K562 (cell line): ENCODE measurements around the gene CCDC172. TPM values are rescaled to one million over a fixed set of nuclear protein-coding genes. Genes with fewer than 3 reads are reported as not detected.

Experiments
- FOSL1 ChIP-seq: fragments of 200-800 bp; sonication (Bioruptor generic); conservative IDR thresholded peaks from 2 replicates; pipeline ENCODE4 v1.6.1; 2016; ENCODE audit warnings: missing genetic modification characterization, missing compliant biosample characterization
- MGA ChIP-seq: fragments of 450-650 bp; IDR thresholded peaks from 2 replicates; pipeline ENCODE4 v1.6.1; 2016; ENCODE audit warnings: mild to moderate bottlenecking, moderate library complexity
- RFX1 ChIP-seq: fragments of 450-650 bp; IDR thresholded peaks from 2 replicates; pipeline ENCODE4 v1.6.1; 2016; ENCODE audit warnings: mild to moderate bottlenecking, moderate library complexity
- polyA plus RNA-seq, 8 experiments: library from polyadenylated mRNA; depleted of rRNA in 4 of 8; stranded (reverse) in 5 of 8; unstranded in 3 of 8; fragments of >200 nt; fragmentation: Nextera tagmentation in 2 of 8; fragmentation: Illumina TruSeq in 1 of 8; extraction: Ambion mirVana in 2 of 8; extraction: Trizol in 1 of 8; gene quantifications; 2 replicates each; pipeline versions ENCODE4 v1.2.1 to v1.2.3, GENCODE V29; 2011 to 2014; ENCODE audit warnings: inconsistent platforms in 1 of 8, missing spikeins in 1 of 8
- total RNA-seq, 7 experiments: library from RNA; depleted of rRNA in 6 of 7; stranded (reverse); fragments of >200 nt in 6 of 7; fragmentation: Illumina TruSeq in 2 of 7; extraction: Trizol in 2 of 7; gene quantifications; 2 replicates each; pipeline versions ENCODE4 v1.2.1 to v1.2.3, GENCODE V29; 2011 to 2021; ENCODE audit warnings: low replicate concordance in 1 of 7

CCDC172 gene
- total and polyA plus RNA-seq, 9 of the 15 experiments (the other 6 are each of a cell fraction or from before 2014, with no cell fraction given): not detected

- TF ChIP-seq MGA: no peak
- TF ChIP-seq RFX1: peak; percentile 27
- TF ChIP-seq FOSL1: no peak
- TF ChIP-seq, all 486 proteins: peak for 1
Measured at GRCh38 chr10:116312548-116312947, 11.7 kb upstream of the CCDC172 start (continued).
